ENCODE measurements around the gene IL4I1. TPM values are rescaled to one million over a fixed set of nuclear protein-coding genes. Genes with fewer than 3 reads are reported as not detected.

Gene IL4I1
- total and polyA plus RNA-seq, 2 of the 4 experiments (the other 2 are of a cell fraction) = 0.31 to 0.36 TPM

- Histone ChIP-seq H3K23ac (ENCODE audit: low read depth, low read length) (no peak overlapping the region), H4K8ac (ENCODE audit: low read depth in 2 of 2, low read length in 2 of 2) (no peak overlapping the region), H3K14ac (replicated peaks; ENCODE audit: low read depth, low read length) (no peak overlapping the region), H2BK5ac (ENCODE audit: low read depth, low read length, poor library complexity, severe bottlenecking) (peak overlapping the region; percentile 28), H2AFZ (replicated peaks; ENCODE audit: low read length, poor library complexity) (peak overlapping the region; percentile 5), H2BK15ac (ENCODE audit: low read depth, low read length) (no peak overlapping the region), H4K91ac (ENCODE audit: insufficient read depth, low read depth, low read length) (no peak overlapping the region), H3K56ac (ENCODE audit: extremely low read depth, insufficient read depth, low read length) (no peak overlapping the region), H3K36me3 (ENCODE audit: control insufficient read depth, insufficient read depth, low read length) (peaks cover 79% of the 10 kb centered on the region), H3K4me2 (ENCODE audit: low read depth, low read length) (no peak overlapping the region), H4K5ac (ENCODE audit: low read depth, low read length) (no peak overlapping the region), H2BK20ac (ENCODE audit: low read depth, low read length) (no peak overlapping the region), H3K79me1 (ENCODE audit: low read depth in 1 of 2, low read length in 2 of 2) (peaks cover 4 to 75% of the 10 kb centered on the region in 2 experiments; a peak in 3 of 4 replicates), H3K4me1 (ENCODE audit: control insufficient read depth, insufficient read depth, low read length) (peaks cover 13% of the 10 kb centered on the region), H3K27ac (ENCODE audit: insufficient read depth, low read length) (no peak overlapping the region), H3K9me1 (ENCODE audit: insufficient read depth, low read length) (peaks cover 7% of the 10 kb centered on the region), H2BK120ac (ENCODE audit: low read depth, low read length) (no peak overlapping the region), H2AK5ac (ENCODE audit: low read depth, low read length) (no peak overlapping the region), H3K4me3 (ENCODE audit: insufficient read depth, low read depth, low read length) (no peak overlapping the region), H3K18ac (ENCODE audit: low read depth, low read length) (no peak overlapping the region), H2AK9ac (replicated peaks; ENCODE audit: low read depth, low read length, poor library complexity) (peak overlapping the region; percentile 84), H3K4ac (ENCODE audit: low read depth, low read length) (peak overlapping the region; percentile 41; the same call in 1 of the 2 replicates), H3K9me3 (ENCODE audit: control insufficient read depth, insufficient read depth, low read length) (no peaks in the 10 kb centered on the region), H4K20me1 (ENCODE audit: insufficient read depth, low read length) (peaks cover 61% of the 10 kb centered on the region), H3K27me3 (ENCODE audit: control insufficient read depth, insufficient read depth, low read length) (no peaks in the 10 kb centered on the region), H3K9ac (ENCODE audit: low read depth, low read length) (no peak overlapping the region)
- in situ Hi-C loops (cut with MboI; ENCODE audit: low sequenced_read_pairs) = loop anchor here (10.0 kb wide), 1 partner anchor 174 kb away; the partner anchor contains the start of gene ADM5
- dilution Hi-C loops (cut with HindIII; ENCODE audit: low sequenced_read_pairs, unreplicated experiment) = no loop called here
- ATAC-seq (ENCODE audit: low read depth) (no peak), DNase-seq (no peak)
- TF ChIP-seq FOS (IDR thresholded peaks at IDR 0.05; ENCODE audit: low read depth, low read length) (no peak), MAFK (IDR thresholded peaks at IDR 0.05; ENCODE audit: low read depth, low read length) (0 out of 2 replicates have a peak, but pooled peaks have one; percentile 15)
- CTCF ChIA-PET = no interaction called here
- BruUV-seq (replicated peaks) = no TSS peak
- POLR2A ChIA-PET (ENCODE audit: unreplicated experiment) = no interaction called here
- intact Hi-C loops (cut with micrococcal nuclease) = no loop called here
- WGBS, 2 experiments (ENCODE audit: extremely low coverage in 2 of 2, insufficient read length in 1 of 2) = 94% methylated on average over 3 of the region's 37 CpGs; no CpG with 5 or more reads in 1 of the 2 experiments
These were observed 38.4 kb downstream of the IL4I1 start for GRCh38 chr19:49858088-49858985.
